ENCODE measurements around the gene PHC2. TPM values are rescaled to one million over a fixed set of nuclear protein-coding genes. Genes with fewer than 3 reads are reported as not detected.

Gene PHC2
- total RNA-seq, 1 donor from 2014 or later, result 155 TPM

DNA sequence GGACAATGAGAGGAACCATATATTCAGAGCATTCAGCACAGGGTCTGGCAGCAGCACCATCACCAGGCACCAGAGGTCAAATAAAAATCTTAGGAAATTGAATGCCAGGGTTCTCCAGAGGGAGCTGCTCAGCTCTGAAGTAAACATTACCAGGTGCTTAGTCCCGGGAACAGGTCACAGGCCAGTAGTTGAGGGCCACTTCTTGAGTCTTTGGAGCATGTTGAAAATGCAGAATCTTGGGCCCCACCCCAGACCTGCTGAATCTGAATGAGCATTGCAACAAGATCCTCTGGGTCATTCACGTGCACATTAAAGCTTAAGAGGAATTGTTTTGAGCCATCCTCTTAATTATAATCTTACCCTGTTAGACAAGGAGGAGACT lies 33.8 kb downstream of the PHC2 start:
- DNase-seq (ENCODE audit: low read depth, low spot score), result no peak
- no peaks in the 10 kb centered on the region for H3K9me3 Mint-ChIP-seq
- no peak overlapping the region for H3K4me3 Mint-ChIP-seq
- no peaks in the 10 kb centered on the region for H3K36me3 Mint-ChIP-seq (ENCODE audit: low read depth)
- TF ChIP-seq, protein P1, sequence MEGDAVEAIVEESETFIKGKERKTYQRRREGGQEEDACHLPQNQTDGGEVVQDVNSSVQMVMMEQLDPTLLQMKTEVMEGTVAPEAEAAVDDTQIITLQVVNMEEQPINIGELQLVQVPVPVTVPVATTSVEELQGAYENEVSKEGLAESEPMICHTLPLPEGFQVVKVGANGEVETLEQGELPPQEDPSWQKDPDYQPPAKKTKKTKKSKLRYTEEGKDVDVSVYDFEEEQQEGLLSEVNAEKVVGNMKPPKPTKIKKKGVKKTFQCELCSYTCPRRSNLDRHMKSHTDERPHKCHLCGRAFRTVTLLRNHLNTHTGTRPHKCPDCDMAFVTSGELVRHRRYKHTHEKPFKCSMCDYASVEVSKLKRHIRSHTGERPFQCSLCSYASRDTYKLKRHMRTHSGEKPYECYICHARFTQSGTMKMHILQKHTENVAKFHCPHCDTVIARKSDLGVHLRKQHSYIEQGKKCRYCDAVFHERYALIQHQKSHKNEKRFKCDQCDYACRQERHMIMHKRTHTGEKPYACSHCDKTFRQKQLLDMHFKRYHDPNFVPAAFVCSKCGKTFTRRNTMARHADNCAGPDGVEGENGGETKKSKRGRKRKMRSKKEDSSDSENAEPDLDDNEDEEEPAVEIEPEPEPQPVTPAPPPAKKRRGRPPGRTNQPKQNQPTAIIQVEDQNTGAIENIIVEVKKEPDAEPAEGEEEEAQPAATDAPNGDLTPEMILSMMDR (conservative IDR thresholded peaks at IDR 0.05), result no peak
- no peaks in the 10 kb centered on the region for H3K27me3 Mint-ChIP-seq (ENCODE audit: low read depth)
- H3K4me1 Mint-ChIP-seq, result peaks cover 47% of the 10 kb centered on the region
- no peak overlapping the region for H3K27ac Mint-ChIP-seq (ENCODE audit: unreplicated experiment)

DNA sequence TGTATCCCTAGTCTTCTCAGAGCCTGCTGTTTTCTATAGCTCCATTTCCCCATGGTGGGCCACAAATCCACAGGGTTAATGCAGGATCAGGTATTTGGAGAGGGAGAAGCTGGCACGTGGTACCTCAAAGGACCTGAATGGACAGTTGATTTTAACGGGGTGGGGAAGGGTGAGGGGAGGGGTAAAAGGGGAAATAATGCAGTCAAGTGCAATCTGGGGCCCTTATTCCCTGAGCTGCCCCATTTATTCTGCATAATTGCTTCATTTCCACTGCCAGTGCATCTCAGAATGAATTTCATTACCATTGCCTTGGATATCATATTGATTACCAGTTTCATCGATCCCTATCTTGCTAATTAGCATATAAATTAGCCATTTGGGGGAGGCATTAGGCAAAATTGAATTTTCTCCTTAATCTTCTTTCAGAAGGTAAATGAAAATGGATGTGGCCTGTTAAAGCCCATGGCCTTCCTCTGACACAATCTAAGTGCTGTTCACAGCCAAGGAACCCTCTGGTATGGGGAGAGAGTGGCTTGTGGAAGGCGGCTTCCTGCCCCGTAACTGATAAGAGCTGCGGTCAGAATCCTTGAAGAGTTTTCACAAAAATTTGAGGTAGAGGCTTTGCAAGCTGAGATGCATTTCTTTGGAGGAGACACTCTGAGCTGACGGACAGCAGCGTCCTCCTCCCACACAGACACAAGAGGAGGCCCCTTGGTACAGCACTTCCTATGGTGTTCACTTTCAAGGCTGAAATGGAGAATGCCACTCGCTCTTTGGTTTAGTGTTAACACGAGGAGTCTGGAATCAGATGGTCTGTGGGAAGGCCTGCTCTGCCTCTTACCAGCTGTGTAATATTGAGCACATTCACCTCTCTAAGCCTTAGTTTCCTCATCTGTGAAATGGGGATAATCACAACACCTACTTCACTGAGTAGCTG lies 34.4 kb downstream of the PHC2 start:
- peaks cover 52% of the 10 kb centered on the region for H3K4me1 Mint-ChIP-seq
- H3K36me3 Mint-ChIP-seq (ENCODE audit: low read depth), result no peaks in the 10 kb centered on the region
- TF ChIP-seq, protein P1 (conservative IDR thresholded peaks at IDR 0.05), result no peak
- H3K4me3 Mint-ChIP-seq, result no peak overlapping the region
- H3K9me3 Mint-ChIP-seq, result no peaks in the 10 kb centered on the region
- no peak for DNase-seq (ENCODE audit: low read depth, low spot score)
- no peak overlapping the region for H3K27ac Mint-ChIP-seq (ENCODE audit: unreplicated experiment)
- H3K27me3 Mint-ChIP-seq (ENCODE audit: low read depth), result no peaks in the 10 kb centered on the region

DNA sequence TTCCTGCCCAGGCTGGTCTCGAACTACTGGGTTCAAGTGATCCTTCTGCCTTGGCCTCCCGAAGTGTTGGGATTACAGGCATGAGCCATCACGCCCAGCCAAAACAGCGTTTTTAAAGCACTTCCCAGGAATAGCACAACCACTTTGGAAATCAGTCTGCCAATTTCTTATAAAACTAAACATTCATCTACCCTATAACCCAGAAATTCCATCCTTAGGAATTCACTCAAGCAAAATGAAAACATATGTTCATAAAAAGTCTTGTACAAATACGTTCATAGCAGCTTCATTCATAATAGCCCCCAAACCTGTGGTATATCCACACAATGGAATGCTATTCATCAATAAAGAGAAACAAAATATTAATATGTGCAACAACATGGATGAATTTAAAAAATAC lies 36.1 kb downstream of the PHC2 start:
- Mint-ChIP-seq H3K4me1 (peaks cover 54% of the 10 kb centered on the region), H3K27me3 (ENCODE audit: low read depth) (no peaks in the 10 kb centered on the region), H3K9me3 (no peaks in the 10 kb centered on the region), H3K4me3 (no peak overlapping the region), H3K36me3 (ENCODE audit: low read depth) (no peaks in the 10 kb centered on the region), H3K27ac (ENCODE audit: unreplicated experiment) (no peak overlapping the region)
- DNase-seq (ENCODE audit: low read depth, low spot score), result no peak
- TF ChIP-seq, protein P1 (conservative IDR thresholded peaks at IDR 0.05), result no peak

DNA sequence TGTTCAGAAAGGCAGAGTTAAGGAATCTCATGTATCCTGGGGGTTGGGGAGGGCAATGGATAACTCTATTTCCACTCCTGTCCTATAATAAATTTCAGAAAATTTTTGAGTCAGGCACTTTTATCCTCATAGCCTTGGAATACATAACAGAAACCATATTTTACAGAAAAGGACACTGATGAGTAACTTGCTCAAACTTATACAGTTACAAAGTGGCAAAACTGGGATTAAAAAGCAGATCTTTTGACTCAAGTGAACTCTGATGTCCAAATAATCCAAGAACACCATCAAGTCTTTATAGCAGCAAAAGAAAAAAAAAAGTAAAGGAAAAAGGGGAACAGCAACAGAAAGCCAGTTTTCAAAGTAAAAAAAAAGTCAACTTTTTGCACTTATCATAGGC lies 36.9 kb downstream of the PHC2 start:
- TF ChIP-seq, protein P1 (conservative IDR thresholded peaks at IDR 0.05), result no peak
- no peak overlapping the region for H3K4me3 Mint-ChIP-seq

DNA sequence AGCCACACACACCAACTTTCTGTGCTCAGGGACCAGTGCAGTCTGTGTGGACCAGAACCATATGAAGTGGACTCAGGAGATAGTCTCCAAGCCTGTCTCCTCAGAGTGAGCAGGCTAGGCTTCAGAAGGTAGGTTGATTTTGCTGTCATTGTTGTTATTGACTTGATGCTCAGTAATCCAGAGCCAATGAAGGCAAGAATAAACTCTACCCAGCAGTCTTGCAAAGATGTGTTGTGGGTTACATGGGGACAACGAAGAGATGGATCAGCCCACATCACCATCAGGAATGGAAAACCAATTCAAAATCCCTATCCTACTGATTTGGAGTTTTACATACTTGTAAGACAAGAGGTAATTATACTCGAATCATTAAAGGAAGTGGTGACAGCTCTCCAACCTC lies 37.4 kb downstream of the PHC2 start:
- H3K27me3 Mint-ChIP-seq (ENCODE audit: low read depth), result no peaks in the 10 kb centered on the region
- no peaks in the 10 kb centered on the region for H3K9me3 Mint-ChIP-seq
- TF ChIP-seq, protein P1 (conservative IDR thresholded peaks at IDR 0.05), result no peak
- peaks cover 60% of the 10 kb centered on the region for H3K4me1 Mint-ChIP-seq
- H3K4me3 Mint-ChIP-seq, result no peak overlapping the region
- no peaks in the 10 kb centered on the region for H3K36me3 Mint-ChIP-seq (ENCODE audit: low read depth)
- peak overlapping the region; percentile 51 for H3K27ac Mint-ChIP-seq (ENCODE audit: unreplicated experiment)
- no peak for DNase-seq (ENCODE audit: low read depth, low spot score)

More for the DNA sequence above, 36.9 kb downstream of the PHC2 start:
- Mint-ChIP-seq H3K4me1 (peaks cover 61% of the 10 kb centered on the region), H3K36me3 (ENCODE audit: low read depth) (no peaks in the 10 kb centered on the region), H3K27me3 (ENCODE audit: low read depth) (no peaks in the 10 kb centered on the region), H3K9me3 (no peaks in the 10 kb centered on the region), H3K27ac (ENCODE audit: unreplicated experiment) (no peak overlapping the region)
- DNase-seq (ENCODE audit: low read depth, low spot score), result no peak

Measured in neural crest cell (in vitro differentiated cells).